HG02852 (cell line): ENCODE results near the gene GRK4.
"Not testable (repeated sequence)": the region's sequence is repeated elsewhere in the genome, so short reads cannot be mapped to it uniquely, and the experiment has no call there.

Experiments used
- ATAC-seq: cut with Tn5 transposase; IDR thresholded peaks from one replicate; pipeline ENCODE4 v1.9.1; 2021; ENCODE audit warnings: mild to moderate bottlenecking, moderate library complexity; ENCODE audit not compliant: unreplicated experiment

Gene GRK4

DNA sequence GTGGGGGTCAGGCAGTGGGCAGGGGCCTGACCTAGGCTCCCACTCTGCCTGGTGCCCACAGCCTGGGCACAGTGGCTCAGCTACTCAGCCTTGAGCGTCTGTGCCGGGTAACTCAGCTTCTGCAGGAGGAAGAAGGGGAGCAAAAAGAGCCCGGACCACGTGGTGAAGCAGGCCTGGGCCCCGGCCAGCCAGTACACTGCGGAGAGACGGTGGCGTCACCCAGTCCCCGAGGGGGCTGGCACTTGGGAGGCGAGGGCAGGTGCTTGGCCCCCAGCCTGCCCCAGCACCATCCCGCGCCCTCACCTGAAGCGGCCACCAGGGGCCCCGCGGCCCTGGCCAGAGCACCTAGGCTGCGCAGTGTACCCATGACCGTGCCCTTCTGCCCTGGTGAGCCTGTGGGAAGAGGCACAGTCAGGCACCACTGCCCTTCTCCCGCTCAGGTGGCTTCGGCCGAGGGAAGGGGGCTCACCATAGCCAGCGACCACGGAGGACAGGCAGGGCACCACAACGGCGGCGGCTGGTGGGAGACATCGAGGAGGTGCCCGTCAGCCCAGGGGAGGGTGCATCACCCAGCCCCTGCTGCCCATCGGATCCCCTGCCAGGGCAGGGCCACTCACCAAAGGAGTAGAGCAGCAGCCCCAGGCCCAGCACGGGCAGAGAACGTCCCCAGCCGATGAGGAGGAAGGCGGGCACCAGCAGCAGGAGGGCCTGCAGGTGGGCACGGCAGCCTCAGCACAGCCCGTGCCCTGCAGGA, 32.4 kb upstream of the GRK4 start:
- ATAC-seq, result no peak

DNA sequence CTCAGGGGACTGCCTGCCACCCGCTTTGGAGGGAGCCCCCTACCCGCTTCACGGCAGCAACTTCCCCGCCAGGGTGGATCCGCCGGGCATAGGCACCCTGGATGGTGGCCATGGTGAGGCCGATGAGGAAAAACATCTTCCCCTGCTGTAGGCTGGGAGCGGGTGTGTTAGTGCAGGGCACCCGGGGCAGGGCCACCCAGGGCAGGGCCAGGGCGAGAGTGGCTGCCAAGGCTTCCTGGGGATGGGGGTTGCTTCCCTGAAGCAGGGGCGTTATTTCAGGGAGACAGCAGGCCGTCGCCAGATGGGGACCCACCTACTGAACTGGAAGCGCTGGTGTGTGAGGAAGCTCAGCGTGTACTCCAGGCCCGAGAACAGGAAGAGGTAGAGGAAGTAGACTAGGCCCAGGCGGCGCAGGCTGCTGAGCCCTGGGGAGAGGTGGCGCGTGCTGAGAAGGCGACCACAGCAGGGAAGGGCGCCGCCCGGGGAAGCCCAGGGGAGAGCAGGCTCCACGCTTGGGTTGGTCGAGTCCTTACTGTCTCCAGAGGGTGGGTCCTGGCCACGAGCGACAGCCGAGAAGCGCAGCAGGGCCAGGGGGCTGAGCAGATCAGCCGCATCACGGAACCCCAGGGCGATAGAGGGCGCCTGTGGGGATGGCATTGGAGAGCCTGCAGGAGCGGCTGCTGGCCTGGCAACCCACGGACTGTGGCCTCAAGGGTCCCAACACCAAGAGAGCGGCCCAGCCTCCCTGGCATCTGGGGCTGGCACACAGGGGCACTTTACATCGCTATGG, 31.7 kb upstream of the GRK4 start:
- peak; percentile 38 for ATAC-seq

DNA sequence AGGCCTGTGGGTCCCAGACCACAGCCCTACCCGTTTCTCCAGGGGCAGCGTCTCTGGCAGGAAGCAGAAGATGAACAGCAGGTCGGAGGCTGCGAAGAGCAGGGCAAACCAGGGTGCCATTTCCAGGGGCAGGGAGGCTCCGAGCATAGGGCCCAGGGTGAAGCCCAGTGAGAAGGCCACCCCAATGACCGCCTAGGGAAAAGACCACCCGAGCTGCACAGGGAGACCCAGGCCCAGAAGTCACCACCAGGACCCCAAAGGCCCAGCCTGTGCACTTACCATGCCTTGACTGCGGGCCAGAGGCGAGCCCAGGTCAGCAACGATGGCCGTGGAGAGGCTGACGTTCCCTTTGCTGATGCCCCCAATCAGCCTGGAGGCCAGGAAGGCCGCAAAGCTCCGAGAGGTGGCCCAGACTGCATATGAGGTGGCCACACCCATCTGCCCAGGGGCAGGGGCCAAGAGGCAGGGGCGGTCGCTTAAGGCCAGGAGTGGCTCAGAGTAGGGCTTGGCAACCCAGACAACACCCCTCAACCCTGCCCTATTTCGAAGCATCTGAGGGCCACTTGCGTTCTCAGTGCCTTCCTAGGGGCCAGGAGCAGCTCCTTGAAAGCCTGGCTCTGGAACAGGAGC, 30.9 kb upstream of the GRK4 start:
- no peak for ATAC-seq

DNA sequence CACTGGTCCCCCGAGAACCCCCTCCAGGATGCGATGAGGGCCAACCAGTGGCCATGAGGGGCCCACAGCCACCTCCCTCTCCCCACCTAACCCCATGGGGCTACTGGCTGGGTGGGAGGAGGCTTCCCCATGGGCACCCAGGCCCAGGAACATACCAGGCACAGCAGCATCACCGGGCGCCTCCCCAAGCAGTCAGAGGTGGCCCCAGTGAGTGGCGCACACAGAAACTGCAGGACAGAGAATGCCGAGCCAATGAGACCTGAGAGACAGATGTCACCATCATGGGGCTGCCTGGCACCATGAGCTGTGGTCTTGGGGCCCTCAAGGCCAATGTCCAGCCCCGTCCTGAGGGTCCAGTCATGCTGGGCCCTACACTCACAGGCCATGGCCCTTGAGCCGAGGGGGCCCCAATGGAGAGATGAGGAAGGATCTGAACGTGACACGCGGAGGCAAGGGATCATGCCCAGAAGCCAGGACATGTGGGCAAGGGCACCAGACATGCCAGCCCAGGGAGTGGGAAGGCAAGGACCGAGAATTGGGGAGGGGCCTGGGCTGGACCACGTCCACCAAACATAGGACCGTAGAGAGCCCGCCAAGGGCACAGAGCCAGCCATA, 30.3 kb upstream of the GRK4 start:
- no peak for ATAC-seq

DNA sequence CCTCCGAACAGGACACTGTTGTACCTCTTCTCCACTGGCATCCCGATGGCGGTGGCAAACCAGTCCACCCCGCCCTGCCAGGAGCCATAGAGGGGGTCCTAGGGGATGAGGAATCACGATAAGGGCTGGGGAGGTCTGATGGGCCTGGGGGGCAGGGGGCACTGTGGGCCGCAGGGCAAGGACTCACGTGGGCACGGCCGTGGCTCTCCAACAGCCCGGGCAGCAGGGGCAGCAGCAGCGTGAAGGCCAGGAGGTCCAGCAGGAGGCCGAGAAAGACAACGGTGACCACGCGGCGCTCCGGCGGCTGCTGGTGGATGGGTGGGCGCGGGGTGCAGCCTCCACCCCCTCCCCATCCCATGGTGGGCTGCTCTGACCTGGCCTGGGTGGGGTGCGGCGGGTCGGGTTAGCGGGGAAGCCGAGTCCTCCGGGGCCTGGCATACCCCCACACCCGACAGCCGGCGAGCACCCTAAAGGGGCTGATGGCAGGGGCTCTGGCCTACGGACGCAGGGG, 29.8 kb upstream of the GRK4 start:
- ATAC-seq, result no peak

DNA sequence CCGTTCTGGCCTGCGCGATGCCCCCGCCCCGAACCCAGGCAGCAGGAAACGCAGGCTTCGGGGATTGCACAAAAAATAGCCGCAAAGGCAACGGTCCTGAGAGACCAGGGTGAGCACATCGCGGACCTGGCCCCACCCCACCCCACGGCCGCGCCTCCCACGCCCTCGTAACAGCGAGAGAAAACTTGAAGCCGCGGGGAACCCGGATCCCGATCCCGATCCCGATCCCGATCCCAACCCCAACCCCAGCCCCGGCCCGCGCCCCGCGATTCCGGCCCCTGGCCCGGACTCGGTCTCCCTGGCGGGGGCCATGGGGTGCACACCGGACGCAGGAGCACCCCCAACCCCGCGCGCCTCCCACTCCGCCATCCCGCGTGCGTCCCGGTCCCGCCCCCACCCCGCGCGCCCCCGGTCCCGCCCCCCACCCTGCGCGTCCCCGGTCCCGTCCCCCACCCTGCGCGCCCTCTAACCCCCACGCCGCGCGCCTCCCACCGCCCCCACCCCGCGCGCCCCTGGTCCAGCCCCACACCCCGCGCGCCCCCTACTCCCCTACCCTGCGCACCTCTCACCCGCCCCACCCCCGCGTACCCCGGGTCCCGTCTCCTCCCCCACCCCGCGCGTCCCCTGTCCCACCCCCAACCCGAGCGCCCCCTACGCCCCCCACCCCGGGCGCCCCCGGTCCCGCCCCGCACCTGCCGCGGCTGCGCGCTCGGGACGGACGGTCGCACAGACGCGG, 29.1 kb upstream of the GRK4 start:
- no peak for ATAC-seq

DNA sequence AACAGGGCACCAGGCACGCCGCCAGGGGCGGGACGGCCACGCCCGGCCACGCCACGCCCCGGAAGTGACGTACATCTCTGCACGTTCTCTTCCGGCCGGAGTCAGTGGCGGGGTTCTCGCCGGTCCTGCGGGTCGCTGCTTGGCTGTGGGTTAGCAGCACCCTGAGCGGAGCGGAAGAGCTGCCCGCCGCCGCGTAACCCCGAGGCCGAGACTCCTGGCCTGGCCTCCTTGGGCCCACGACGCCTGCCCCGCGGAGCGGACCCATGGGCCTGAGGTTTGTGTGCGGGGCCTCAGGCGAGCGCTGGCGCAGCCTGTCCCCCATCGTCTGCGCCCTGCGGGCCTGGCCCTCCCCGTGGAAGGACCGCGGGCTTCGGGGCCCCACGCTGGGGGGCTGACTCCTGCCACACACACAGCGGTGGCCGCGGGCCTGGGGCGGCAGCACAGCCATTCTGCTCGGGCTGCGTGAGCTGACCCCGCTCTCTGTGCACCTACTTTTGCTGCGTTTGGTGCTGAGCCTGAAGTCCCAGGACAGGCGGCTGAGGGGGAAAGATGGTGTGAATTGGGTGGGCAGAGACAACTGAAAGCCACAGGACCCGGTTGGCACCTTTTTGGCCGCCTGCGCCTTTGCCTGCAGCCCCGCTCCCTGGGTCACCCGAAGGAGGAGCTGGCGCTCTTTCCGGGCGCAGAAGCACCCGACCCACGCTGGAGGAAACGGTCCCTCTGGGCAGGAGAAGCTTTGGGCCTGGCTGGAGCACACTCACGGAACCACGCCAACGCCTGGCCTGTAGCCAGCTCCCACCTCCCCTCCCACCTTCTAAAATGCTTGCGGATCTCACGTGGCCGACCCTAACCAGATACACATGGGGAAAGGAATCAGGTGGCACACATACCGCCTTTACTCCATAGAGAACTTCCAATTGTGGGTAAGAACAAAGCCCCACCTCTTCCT, 28.3 kb upstream of the GRK4 start:
- ATAC-seq, result peak; percentile 43

DNA sequence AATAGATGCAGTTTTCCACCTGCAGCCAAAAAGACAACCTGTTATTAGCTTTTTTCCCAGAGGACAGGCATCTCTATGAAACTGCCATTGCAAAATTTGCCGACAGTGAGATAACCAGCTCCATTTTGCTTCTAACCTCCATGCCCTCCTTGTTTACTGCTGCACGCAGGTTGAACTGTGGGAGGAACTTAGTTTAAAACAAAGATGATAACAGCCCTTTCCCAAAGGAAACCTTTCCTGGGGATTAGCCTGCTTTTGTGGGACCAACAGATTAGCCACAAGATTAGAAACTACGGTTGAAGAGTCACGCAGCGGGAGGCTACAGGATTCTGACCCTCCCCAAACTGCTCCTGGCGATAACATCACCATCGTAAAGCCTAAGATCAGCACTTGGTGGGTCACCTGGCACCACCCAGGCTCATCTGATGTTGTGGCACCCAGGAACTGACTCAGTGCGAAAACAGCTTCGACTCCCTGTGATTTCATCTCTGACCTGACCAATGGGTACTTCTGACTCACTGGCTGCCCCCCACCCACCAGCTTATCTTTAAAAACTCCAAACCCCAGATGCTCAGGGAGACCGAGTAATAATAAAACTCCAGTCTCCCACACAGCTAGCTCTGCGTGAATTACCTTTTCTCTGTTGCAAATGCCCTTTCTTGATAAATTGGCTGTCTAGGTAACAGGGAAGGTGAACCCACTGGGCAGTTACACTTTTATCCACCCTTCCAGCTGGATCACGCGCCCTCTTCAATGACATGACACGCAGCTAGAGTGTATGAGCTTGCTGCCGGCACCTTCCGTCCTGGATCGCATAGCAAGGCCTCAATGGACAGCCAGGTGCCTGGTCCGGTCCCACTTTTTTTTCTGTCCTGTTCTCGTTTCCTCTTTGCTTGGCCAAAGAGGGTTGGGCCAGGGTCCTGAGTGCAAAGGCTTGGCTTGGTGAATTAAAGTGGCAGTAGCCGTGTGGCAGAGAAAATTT, 27.3 kb upstream of the GRK4 start:
- ATAC-seq, result no peak

DNA sequence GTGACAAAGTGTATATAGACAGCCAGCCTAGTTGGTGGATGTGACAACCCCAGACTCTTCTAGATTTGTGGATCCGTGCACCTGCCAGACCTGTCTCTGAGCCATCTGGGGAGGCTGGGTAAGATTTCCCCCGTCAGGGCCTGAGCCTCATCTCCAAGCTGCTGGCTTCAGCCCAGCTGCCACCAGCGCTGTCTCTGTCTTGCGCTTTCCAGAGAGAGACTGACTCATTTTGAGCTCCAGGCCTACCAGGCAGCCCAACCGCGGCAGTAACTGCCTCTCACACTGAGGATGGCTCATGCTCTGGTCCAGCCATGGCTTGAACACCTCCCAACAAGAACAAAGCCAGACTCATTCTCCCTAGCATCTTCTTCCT, 26.6 kb upstream of the GRK4 start:
- peak; percentile 31 for ATAC-seq

DNA sequence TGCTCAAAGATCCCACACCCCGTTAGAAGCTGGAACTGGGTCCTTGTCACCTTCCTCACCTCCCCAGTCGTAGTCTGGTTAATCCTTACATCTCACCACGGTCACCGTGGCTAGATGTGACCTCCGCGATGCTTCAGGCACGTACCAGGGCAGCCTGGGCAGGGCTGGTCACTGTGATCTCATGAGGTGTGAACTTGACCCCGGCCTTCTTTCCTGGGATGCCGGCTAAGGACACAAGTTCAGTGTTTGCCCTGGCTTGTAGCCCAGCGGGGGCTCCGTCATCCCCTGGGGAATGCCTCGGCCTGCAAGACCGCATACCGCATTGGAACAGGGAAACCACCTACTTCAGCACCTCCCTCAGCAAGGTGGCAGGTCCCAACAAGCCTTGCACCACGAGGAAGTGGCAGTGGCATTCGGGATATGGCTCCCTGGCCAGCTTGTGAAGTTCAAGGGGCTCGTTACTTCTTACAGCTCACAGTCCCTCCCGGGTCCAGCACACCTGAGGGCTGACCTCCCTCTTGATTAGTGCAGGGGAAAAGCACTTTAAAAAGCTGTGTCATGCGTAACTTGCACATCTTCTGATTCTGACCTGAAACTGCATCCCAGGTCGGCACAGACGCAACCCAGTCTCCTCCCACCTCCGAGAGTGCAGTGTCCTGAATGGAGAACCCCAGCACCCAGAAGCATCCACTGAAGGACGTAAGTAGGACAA, 26.1 kb upstream of the GRK4 start:
- no peak for ATAC-seq

DNA sequence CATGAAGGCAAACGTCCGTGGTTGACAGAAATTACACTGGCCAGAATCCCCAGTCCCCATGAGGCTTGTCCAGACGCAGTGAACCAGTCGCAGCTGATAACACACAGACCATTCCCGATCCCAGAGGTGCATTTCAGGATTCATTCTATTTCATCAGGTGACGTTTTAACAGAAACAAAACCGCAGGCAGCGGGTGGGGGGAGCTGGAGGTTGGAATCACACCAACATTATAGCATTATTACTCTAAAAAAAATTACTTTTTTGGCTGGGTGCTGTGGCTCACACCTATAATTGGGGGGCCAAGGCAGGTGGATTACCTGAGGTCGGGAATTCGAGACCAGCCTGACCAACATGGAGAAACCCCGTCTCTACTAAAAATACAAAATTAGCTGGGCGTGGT, 25.4 kb upstream of the GRK4 start:
- no peak for ATAC-seq

DNA sequence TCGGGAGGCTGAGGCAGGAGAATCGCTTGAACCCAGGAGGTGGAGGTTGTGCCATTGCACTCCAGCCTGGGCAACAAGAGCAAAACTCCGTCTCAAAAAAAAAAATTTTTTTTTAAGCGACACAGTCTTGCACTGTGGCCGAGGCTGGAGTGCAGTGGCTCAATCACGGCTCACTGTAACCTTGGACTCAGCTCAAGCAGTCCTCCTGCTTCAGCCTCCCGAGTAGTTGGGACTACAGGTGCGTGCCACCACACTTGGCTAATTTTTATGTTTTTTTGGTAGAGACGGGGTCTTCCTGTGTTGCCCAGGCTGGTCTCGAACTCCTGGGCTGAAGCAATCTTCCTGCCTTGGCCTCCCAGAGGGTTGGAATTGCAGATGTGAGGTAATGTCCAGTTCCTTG, 25.0 kb upstream of the GRK4 start:
- not testable (repeated sequence) for ATAC-seq

DNA sequence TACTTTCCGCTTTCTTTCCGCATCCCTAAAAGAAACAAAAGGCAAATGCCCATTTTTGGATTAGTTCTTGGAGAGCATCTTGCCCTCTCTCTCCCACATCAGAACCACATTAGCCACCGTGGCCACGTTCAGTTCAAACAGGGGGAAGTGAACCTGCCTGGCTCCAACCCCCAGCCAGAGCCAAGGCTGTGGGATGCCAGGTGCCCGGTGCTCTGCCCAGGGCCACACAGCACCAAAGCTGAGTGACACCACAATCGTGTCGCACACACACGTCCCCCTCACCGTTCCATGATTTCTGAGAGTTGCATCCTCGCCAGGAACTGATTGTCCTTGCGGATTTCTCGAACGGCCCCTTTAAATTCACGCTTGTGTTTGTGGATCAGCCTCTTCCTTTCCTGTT, 24.5 kb upstream of the GRK4 start:
- ATAC-seq, result no peak

DNA sequence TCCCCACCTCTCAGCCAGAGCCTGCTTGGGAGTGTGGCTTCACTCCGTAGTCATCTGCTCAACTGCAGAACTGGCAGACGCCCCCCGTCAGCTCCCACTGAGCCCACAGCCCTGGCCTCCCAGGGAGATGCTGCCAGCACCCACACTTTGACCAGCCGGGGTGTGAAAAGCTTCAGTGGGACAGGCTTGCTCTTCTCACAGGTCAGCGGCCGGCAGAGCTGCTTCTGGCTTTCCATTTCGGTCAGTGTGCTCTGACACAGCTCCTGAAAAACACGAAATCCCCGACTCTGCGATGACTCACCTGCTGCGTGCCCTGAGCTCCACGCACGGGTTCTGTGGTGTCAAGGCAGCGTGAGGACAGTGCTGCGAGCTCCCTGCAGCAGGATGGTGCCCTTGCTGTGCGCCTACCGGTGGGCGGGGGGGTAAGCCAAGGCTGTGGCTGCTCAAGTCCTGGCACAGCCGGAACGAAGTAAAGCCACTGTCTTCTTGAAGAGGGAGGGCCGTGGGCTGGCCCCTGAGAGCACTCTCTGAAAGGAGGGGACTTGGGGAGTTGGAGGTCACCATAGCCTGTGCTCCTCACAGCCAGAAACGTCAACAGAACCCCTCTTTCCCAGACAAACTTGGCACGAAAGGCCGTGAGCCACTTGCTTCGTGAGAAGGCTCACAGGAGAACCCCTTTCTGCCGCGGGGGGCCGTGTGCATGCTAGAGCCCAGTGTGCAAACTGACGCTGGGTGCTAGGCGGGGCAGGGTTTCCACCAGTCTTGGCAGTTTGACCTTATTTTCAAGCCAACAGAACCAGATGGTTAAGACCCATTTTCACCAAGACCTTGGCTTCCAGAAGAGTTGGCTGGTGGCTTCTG, 23.8 kb upstream of the GRK4 start:
- no peak for ATAC-seq

DNA sequence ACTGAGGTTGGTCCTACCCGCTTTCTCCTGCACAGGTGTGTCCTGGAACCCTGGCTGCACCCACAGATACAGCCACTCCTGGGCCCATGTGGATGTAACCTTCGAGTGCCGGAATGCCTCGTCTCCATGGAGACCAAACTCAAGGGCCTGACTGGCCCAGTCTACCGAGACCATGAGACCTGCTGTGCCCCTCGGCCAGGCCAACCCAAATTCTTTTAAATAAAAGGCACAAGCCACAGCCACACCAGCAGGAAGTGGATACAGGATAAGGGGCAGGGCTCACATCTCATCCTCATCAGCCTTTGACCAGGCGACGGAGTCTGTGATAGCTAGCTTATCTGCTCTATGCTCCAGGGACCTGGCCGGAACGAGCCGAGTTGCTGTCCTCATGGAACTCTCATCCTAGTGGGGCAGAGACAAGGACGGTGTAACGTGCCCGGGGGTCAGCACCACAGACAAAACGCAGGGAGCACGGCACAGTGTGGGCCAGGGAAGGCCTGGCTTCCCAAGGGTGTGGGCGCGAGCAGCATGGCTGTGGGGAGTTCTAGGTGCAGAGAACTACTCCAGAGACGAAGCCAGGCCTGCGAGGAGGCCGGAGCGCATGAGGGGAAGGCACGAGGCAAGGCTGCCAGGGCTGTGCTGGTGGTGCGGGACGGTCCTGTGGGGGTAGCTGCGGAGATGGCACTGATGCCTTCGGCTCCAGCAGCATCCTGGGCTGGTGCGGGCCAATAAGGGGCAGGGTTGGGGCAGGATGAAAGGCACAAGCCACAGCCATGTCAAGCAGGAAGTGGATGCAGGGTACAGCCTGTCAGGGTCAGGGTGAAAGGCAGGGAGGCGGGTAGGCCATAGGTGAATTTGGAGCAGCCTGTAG, 22.9 kb upstream of the GRK4 start:
- no peak for ATAC-seq
